NCI-H2227 (cell line): Measurements from ENCODE around the gene OSBPL3.

Source experiments
- DNase-seq: peaks from one replicate; lab custom pipeline; 2025; ENCODE audit not compliant: unreplicated experiment; lab: John Stamatoyannopoulos, UW

The OSBPL3 gene

GRCh38 chr7:24833549-24833948 lies 146.4 kb downstream of the OSBPL3 start:
- no peak for DNase-seq

- DNase-seq: no peak
Measured at GRCh38 chr7:24831240-24831639, 148.7 kb downstream of the OSBPL3 start.

GRCh38 chr7:24830440-24831050 lies 149.4 kb downstream of the OSBPL3 start:
- DNase-seq: peak; percentile 41

- no peak for DNase-seq
Measured at GRCh38 chr7:24829787-24830186, 150.2 kb downstream of the OSBPL3 start.

GRCh38 chr7:24828891-24829661 lies 150.9 kb downstream of the OSBPL3 start:
- no peak for DNase-seq

- DNase-seq: no peak
Measured at GRCh38 chr7:24827589-24827988, 152.4 kb downstream of the OSBPL3 start.

GRCh38 chr7:24827027-24827426 lies 153.0 kb downstream of the OSBPL3 start:
- DNase-seq: no peak

GRCh38 chr7:24826662-24827020 lies 153.3 kb downstream of the OSBPL3 start:
- DNase-seq: no peak

- DNase-seq: no peak
Measured at GRCh38 chr7:24825931-24826661, 153.9 kb downstream of the OSBPL3 start.

GRCh38 chr7:24825381-24825794 lies 154.6 kb downstream of the OSBPL3 start:
- no peak for DNase-seq

GRCh38 chr7:24824896-24825295 lies 155.1 kb downstream of the OSBPL3 start:
- no peak for DNase-seq

GRCh38 chr7:24824400-24824799 lies 155.6 kb downstream of the OSBPL3 start:
- no peak for DNase-seq

GRCh38 chr7:24821754-24822054 lies 158.3 kb downstream of the OSBPL3 start:
- DNase-seq: no peak

GRCh38 chr7:24821045-24821753 lies 158.8 kb downstream of the OSBPL3 start:
- DNase-seq: no peak

GRCh38 chr7:24820730-24821044 lies 159.3 kb downstream of the OSBPL3 start:
- DNase-seq: no peak

- peak; percentile 81 for DNase-seq
Measured at GRCh38 chr7:24819916-24820689, 159.9 kb downstream of the OSBPL3 start.

- DNase-seq: no peak
Measured at GRCh38 chr7:24817339-24817738, 162.6 kb downstream of the OSBPL3 start.

GRCh38 chr7:24816868-24817267 lies 163.1 kb downstream of the OSBPL3 start:
- DNase-seq: no peak

- DNase-seq: peak; percentile 54
Measured at GRCh38 chr7:24812305-24812945, 167.6 kb downstream of the OSBPL3 start.

- no peak for DNase-seq
Measured at GRCh38 chr7:24808518-24808917, 171.5 kb downstream of the OSBPL3 start.

- no peak for DNase-seq
Measured at GRCh38 chr7:24802300-24802699, 177.7 kb downstream of the OSBPL3 start.
